GM21515 (cell line): ENCODE data around the gene XPO5.
"Not testable (repeated sequence)": the region's sequence is repeated elsewhere in the genome, so short reads cannot be mapped to it uniquely, and the experiment has no call there.

ENCODE experiments used
- ATAC-seq: cut with Tn5 transposase; IDR thresholded peaks from one replicate; pipeline ENCODE4 v1.9.1; 2021; ENCODE audit not compliant: unreplicated experiment

Gene XPO5

GRCh38 chr6:43584892-43585570 lies 9.2 kb upstream of the XPO5 start:
- ATAC-seq, result no peak

- ATAC-seq, result no peak
Measured at GRCh38 chr6:43582911-43583310, 7.1 kb upstream of the XPO5 start.

- ATAC-seq, result no peak
Measured at GRCh38 chr6:43579171-43579570, 3.3 kb upstream of the XPO5 start.

GRCh38 chr6:43578748-43579147 lies 2.9 kb upstream of the XPO5 start:
- no peak for ATAC-seq

- peak; percentile 23 for ATAC-seq
Measured at GRCh38 chr6:43575105-43575771, 600 bp downstream of the XPO5 start.

GRCh38 chr6:43572015-43572414 lies 3.8 kb downstream of the XPO5 start:
- no peak for ATAC-seq

GRCh38 chr6:43570876-43571441 lies 4.9 kb downstream of the XPO5 start:
- ATAC-seq, result no peak

- ATAC-seq, result no peak
Measured at GRCh38 chr6:43559328-43559727, 16.5 kb downstream of the XPO5 start.

- ATAC-seq, result not testable (repeated sequence)
Measured at GRCh38 chr6:43557620-43558019, 18.2 kb downstream of the XPO5 start.

- ATAC-seq, result no peak
Measured at GRCh38 chr6:43547222-43547621, 28.6 kb downstream of the XPO5 start.

- no peak for ATAC-seq
Measured at GRCh38 chr6:43544461-43544860, 31.4 kb downstream of the XPO5 start.

GRCh38 chr6:43541774-43542471 lies 33.9 kb downstream of the XPO5 start:
- no peak for ATAC-seq

GRCh38 chr6:43540507-43540906 lies 35.3 kb downstream of the XPO5 start:
- ATAC-seq, result no peak

GRCh38 chr6:43539409-43539808 lies 36.4 kb downstream of the XPO5 start:
- ATAC-seq, result not testable (repeated sequence)

- not testable (repeated sequence) for ATAC-seq
Measured at GRCh38 chr6:43538986-43539385, 36.9 kb downstream of the XPO5 start.

GRCh38 chr6:43532201-43532600 lies 43.6 kb downstream of the XPO5 start:
- no peak for ATAC-seq

- ATAC-seq, result no peak
Measured at GRCh38 chr6:43524483-43524961, 51.3 kb downstream of the XPO5 start.

- no peak for ATAC-seq
Measured at GRCh38 chr6:43523284-43523683, 52.6 kb downstream of the XPO5 start.

GRCh38 chr6:43522547-43523261 lies 53.1 kb downstream of the XPO5 start:
- ATAC-seq, result no peak

- no peak for ATAC-seq
Measured at GRCh38 chr6:43521836-43522235, 54.0 kb downstream of the XPO5 start.

GRCh38 chr6:43520097-43520496 lies 55.7 kb downstream of the XPO5 start:
- no peak for ATAC-seq
